Measurements from ENCODE around the gene TAF1B.
"Not testable (repeated sequence)": the region's sequence is repeated elsewhere in the genome, so short reads cannot be mapped to it uniquely, and the experiment has no call there.

The TAF1B gene

DNA sequence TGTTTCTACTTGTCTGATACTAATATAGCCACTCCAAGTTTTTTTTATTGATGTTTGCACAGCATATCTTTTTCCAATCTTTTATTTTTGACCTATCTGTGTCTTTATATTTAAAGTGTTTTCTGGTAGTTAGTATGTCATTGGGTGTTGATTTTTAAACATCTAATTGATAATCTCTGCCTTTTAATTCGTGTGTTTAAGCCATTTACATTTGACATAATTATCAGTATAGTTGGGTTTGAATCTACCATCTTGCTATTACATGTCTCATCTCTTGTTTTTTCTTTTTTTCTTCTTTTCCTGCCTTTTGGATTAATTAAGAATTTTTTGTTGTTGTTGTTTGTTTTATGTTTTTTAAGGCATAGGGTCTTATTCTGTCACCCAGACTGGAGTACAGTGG lies 44.2 kb downstream of the TAF1B start:
- DNase-seq: no peak

DNA sequence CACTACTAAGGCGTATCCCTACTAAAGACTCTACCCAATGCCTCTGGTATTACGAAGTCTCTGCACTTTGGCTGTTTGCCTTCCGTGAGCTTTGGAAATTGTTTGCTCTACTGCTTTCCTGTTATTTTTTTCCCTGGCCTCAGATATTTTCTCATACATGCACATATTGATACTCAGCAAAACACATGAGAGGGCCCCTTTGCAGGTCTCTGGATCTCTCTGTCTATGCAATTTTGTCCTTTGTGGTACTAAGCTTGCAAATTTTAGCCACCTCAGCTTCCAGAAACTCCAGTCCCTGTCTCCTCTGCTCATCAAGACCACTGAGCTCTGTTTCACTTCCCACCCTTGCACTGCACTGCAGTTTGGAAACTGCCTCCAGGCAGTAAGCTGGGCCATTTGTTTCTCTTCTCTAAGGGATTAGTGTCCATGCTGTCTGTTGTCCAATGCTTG lies 46.6 kb downstream of the TAF1B start:
- no peak for DNase-seq

- DNase-seq: no peak
Measured at GRCh38 chr2:9892236-9892635, 49.0 kb downstream of the TAF1B start.

DNA sequence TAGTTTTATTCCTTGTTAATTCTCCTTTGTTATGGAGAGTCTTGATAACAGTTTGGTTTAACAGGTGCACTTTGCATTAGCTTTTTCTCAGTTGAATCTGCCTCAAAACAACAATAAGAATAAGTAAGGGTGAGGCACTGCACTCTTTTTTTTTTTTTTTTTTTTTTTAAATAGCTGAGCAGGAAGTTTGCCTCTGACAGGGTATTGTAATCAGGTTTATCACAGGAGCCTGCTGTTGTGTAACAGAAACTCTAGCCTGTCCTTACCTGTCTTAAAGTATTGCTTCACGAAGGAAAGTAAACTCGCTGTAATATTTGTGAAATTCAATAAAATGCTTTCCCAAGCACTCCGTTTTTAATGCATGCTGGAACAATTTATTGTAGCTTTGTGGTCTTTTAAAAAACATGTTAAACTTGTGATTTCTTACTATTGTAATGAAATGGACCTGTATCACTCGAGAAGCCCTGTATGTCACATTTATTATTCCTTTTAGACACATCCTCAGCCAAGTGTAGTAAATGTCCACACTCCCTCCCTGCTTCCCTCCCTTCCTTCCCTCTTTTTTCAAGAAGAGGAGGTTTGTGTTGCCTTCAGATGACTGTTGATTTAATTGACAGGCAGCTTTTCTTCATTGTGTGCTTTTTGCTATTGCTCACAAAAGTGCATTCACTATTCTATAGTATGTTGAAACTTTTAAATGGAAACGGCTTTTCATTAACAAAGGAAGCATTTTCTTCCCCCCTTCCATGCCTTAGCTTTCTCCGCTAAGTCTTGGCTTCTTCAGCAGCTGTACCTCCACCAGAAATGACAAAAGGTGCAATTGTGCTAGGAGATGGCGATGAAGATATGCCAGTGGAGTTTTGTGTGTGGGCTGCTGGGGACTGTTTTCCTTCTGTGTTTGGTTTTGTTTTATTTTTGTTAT lies 52.7 kb downstream of the TAF1B start:
- no peak for DNase-seq

DNA sequence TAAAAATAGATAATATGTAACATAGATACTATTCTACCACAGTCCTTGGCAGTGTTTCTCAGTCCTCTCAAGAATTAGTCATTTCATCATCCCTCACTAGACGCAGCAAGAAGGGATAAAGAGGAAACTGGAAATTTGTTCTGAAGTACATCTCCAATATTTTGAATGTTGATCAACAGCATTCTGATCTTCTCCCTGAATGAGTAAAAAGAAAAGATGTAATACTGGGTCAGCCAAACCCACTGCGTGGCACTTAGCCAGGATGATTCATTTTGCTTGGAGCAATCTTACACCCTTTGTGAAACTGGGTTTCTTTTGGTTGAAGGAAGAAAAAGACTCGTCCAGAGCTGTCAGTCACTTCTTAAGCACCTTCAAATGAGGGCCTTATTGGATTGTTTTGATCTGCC lies 54.1 kb downstream of the TAF1B start:
- DNase-seq: no peak

- DNase-seq: no peak
Measured at GRCh38 chr2:9897846-9898245, 54.6 kb downstream of the TAF1B start.

DNA sequence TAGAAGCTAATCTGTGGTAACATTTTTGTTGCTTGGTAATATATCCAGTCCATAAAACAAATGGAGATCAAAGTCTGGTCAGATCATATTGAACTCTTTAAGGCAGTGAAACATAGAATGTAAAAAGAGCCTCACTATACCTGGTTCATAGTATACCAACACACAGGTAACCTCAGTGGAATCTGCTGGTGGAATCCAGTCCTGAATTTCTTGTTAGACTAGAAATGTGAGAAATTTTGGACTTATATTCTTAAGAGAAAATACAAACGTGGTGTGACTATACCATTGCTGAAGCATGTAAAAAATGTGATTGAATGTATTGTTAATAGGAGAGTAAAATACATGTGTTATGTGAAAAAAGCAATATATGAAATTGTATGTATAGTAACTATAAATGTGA lies 62.1 kb downstream of the TAF1B start:
- DNase-seq: no peak

- no peak for DNase-seq
Measured at GRCh38 chr2:9907402-9907801, 64.1 kb downstream of the TAF1B start.

DNA sequence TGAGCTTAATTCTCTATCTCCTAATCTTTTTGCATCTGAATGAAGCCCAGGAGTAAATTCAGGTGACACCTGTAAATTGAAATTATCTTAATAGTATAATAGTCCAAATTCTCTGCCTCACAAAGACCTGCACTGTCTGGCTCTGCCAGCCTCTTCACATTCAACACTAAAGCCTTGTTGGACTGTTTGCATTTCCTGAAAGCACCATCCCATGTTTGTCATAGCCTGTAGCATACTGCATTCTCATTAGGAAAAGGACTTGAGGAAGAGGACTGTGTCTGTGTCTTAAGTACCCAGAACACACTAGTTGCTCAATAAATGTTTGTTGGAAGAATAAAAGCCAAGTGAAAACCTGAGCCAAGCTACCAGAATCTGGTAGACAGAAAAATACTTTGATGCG lies 65.4 kb downstream of the TAF1B start:
- peak; percentile 8 for DNase-seq

GRCh38 chr2:9909106-9909505 lies 65.8 kb downstream of the TAF1B start:
- no peak for DNase-seq

- DNase-seq: no peak
Measured at GRCh38 chr2:9910699-9911098, 67.4 kb downstream of the TAF1B start.

DNA sequence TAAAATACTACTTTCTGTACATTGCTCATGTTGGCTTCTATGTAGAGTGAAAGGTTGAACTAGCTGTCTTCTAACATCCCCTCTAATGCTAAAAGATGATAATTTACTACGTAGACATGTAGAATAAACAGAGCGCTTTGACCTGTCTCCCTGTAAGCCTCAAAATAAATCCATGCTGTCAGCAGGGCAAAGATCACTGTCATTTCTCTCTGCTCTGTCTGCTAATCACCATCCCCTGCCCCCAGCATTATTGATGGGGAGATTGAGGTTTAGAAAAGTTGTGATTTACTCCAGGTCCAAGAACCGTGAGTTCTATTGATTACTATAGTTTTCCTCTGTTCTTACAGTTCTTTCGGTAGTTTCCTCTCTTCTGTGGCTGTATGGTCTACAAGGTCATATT lies 69.2 kb downstream of the TAF1B start:
- DNase-seq: no peak

GRCh38 chr2:9914384-9915065 lies 71.3 kb downstream of the TAF1B start:
- no peak for DNase-seq

GRCh38 chr2:9918275-9918674 lies 75.0 kb downstream of the TAF1B start:
- DNase-seq: no peak

DNA sequence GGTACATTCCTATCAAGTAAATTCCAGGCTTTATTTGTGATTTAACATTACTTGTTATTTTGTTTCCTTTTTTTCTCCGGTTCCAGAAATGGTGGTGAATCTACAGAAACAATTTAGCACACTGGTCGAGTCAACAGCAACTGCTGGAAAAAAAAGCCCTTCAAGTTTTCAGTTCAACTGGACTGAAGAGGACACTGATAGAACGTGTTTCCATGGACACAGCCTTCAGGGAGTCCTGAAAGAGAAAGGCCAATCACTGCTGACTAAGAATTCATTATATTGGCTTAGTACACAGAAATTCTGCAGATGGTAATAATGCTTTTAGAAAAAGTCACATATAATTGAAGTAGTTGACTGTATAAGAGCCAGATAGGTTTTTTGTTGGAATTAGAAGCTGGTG lies 76.2 kb downstream of the TAF1B start:
- DNase-seq: no peak

DNA sequence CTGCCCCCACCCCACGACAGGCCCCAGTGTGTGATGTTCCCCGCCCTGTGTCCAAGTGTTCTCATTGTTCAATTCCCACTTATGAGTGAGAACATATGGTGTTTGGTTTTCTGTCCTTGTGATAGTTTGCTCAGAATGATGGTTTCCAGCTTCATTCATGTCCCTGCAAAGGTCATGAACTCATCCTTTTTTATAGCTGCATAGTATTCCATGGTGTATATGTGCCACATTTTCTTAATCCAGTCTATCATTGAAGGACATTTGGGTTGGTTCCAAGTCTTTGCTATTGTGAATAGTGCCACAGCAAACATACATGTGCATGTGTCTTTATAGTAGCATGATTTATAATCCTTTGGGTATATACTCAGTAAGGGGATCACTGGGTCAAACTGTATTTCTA lies 83.7 kb downstream of the TAF1B start:
- not testable (repeated sequence) for DNase-seq

GRCh38 chr2:9937258-9937657 lies 94.0 kb downstream of the TAF1B start:
- no peak for DNase-seq

DNA sequence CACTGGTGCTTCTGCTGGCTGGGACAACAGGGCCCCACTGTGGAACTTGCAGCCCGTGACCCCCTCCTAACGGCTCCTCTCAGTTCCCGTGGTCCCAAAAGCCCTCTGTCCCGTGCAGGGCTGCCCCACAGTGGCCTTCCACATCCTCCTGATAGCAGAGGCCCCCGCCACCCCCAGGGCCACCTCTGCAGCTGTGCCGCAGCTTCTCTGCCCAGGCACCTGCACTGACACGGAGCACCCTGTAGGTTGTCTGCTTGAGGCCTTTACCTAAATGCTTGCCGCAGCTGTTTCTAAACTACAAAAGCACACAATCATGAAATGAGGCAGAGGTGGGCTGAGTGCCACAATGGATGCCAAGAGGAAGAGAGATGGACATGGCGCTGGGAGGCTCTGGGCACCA lies 94.7 kb downstream of the TAF1B start:
- no peak for DNase-seq

DNA sequence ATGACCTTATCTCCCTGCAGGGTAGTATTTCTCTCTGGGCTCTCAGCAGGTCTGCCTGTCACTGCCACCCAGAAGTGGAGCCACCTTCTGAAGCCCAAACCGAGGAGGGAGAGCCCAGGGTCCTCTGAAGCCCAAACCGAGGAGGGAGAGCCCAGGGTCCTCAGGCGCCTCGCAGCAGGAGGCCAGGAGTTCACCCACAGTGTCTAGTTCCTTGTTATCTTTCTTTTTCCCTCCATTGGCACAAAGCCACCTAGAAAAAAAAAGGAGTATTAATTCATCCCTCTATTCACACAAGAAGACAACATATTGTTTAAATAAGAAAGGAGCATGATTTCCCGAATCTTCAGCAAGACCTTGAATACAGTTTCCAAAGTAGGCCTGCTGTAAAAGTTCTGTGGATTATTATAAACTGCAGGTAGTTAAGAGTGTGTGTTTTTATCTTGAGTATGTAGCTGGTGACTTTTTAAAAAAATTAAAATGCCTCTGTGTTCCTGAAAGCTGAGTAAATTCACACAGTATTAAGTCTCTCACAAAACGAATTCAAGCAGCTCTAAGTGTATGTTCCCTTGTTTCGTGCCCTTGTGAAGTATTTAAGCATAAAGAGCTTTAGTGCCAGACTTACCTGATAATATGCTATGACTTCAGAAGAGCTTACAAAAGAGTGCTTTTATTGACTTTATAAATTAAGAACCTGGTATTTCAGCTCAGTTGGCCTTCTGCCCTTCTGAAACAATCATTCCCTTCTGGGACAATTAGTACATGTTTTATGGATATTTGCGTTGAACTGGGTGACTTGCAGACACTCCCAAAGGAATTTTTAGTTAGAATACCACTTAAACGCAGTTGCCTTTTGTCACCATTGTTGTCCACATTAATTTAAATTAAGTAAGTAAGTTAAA lies 96.6 kb downstream of the TAF1B start:
- DNase-seq: no peak

DNA sequence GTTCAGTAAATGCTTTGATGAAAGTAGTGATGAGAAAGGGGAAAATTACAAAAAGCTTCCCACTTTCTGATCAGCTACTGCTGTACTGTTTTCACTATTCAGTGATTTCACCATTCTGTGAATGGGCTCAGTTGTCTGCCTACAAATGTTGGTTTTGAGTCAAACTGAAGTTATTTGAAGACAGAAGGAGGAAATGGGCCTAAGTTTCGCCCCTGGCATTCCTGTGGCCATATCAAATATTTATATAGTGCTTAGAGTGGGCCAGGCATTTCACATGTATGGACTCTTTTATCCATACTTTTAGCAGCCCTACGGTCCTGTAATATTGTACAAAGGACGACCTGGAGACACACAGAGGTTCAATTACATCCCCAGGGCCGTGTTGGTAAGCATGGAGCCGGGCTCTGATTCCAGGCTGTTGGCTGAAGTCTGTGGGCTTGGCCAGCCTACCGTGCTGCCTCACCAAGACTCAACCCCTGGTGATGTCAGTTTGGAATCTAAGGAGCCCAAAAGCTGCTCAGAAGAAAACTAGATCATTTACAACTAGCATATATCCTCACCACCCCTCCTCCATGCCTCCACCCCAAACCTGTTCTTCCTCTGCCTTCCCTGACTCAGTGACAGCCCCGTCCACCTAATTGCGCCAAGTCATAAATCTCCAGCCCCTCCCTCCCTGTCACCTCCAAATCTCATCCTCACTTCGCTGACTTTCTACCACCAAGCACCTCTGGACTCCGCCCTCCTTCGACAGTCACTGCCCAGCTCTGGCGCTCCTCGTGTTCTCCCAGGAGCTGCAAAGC lies 98.1 kb downstream of the TAF1B start:
- no peak for DNase-seq

GRCh38 chr2:9941996-9942390 lies 98.7 kb downstream of the TAF1B start:
- no peak for DNase-seq

DNA sequence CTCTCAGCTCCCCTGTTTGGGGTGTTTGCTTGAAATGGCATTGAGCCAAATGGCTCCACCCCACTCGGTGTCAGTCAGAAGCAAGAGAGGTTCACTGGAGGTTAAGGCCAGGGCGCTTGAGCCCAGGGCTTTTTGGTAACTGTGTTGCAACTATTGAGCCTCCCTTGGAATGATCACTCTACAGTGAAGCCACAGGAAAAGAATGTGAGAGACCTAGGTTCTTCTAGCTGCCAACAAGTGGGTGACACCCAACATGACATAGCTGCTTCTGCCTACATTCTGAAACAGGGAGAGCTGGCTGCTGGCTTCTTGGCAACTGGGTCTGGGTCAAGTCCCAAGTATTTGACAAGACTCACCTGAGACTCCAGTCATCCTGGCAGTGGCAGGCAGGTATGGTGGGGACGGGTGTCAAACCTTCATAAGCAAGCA lies 101.1 kb downstream of the TAF1B start:
- DNase-seq: no peak

All from NCI-H146 (cell line).